NCI-H1048 (cell line): Measurements from ENCODE around the gene MSI2.

ENCODE experiments used
- DNase-seq: peaks from one replicate; lab custom pipeline; 2025; lab: John Stamatoyannopoulos, UW

MSI2 gene

DNA sequence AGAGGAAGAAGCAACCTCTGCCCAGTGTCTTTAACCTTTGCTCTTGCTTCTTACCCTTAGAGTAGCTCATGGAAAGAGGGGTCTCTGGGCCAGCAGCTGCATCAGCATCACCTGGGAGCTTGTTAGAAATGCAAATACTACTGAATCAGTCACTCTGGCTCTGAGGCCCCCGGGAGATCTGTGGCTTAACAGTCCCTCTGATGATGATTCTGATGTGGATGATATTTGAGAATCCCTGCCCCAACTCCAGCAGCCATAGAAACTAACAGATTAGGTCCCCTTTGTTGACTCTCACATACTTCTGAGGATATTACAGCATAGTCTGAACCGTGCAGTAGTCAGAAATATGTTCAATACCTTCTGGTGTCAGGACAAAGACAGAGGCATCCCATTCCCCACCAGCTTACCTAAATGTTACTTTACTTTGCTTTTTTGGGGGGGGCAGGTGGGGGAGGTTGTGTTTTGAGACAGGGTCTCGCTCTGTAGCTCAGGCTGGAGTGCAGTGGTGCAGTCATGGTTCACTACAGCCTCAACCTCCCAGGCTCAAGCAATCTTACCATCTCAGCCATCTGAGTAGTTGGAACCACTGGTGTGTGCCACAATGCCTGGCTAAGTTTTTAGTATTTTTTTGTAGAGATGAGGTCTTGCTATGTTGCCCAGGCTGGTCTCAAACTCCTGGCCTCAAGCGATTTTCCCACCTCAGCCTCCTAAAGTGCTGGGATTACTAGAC lies 268.7 kb downstream of the MSI2 start:
- DNase-seq: no peak

DNA sequence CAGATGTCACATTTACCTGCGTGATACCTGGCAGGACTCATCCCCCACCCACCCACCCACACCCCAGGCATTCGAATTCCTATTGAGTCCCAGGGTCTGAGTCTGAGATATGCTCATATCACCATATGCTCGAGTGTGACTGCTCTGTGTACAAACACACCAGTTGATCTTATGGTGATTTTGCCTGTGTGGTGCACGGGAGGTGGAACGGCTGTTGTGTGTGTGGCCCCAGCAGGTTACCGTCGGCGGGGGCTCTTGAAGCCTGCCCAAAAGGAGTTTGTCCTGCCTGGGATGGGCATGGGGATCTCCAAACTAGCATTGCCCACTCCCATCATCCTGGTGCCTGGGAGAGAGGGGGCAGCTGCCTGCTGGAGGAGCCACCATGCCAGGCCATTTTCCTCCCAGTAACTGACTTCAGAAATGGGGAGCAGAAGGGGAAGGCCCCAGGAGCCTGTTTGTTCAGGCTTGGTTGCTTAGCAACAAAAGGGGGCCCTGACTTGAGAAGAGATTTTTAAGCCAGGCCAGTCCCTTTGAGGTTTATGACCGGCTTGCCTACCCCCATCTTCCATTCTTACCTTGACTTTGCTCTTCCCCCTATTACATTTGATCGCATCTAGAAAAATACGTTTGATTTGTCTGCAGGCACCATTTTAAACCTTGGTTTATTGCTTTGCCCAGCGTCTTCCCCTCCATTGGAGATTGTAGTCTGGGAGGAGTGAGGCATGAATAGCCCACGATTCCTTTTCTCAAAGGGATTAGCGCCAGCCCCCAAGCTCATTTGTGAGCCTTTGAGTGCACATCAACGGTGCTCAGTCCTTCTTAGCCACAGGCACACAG lies 271.1 kb downstream of the MSI2 start:
- no peak for DNase-seq

DNA sequence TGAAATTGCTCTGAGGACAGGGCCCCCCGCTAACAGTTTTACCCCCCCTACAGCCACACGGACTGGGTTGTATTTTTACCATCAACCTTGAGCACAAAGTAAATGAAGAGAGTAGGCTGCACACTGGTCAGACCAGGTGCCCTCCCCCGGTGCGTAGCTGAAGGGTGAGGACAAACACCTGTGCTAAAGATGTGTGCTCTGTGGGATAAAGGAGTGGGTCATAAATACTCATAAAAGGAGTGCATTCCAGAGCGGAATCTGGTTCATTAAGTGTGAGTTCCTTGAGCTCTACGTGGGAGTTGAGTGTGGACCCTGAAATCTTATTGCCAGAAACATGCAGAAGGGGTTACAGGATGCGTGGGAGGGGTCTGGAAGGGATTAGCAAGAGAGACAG lies 271.7 kb downstream of the MSI2 start:
- DNase-seq: no peak

DNA sequence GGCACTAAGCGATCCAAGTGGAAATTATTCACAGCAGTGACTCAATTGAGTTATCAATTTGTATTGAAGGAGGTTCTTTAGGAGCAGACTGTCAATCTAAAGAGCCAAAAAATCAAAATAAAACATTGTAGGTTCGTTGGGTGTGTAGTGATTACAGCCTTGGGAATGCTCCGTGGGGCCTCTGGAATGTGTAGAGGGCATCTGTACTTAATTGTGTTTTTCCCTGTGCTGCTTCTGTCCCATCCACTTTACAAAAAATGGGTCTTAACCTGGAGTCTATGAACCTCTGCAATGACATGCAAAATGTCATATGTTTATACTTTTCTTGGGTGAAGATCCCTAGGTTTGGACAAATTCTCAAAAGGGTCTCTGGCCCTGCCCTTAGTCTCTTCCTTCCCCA lies 273.7 kb downstream of the MSI2 start:
- DNase-seq: no peak

DNA sequence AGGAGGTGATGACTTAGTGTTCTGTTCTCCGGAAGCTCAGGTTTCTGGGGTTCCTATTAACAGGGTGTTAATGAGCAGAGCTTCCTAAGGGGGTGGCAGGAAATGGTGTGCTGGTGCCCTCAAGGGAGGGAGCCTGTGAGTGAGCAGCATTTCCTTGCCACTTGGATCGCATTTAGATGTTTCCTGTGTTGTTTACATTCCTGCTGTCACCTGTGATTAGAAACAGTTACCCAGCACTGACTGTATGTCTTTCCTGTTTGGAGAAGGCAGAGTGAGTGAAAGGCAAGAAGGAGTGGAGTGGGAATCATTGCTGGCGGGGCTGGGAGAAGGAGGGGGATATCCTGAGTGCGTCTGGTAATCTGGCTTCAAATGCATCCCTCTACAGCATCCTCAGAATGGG lies 274.2 kb downstream of the MSI2 start:
- no peak for DNase-seq

DNA sequence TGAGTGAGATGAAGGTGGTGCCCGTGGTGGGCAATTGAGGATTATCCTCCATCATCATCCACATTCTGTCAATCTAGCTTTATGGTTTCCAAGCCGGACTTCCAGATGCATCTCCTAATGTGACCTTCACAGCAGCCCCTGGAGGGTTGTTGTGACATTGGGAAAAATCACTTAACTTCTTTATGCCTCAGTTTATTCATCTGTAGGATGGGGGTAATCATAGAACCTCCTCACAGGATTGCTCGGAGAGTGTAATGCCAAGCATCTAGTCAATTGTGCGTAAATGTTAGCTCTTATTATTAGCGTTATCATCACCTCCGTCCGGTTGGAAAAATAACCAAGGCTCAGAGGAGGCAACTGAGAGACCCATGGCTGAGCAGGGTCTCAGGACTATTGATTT lies 274.8 kb downstream of the MSI2 start:
- DNase-seq: no peak

DNA sequence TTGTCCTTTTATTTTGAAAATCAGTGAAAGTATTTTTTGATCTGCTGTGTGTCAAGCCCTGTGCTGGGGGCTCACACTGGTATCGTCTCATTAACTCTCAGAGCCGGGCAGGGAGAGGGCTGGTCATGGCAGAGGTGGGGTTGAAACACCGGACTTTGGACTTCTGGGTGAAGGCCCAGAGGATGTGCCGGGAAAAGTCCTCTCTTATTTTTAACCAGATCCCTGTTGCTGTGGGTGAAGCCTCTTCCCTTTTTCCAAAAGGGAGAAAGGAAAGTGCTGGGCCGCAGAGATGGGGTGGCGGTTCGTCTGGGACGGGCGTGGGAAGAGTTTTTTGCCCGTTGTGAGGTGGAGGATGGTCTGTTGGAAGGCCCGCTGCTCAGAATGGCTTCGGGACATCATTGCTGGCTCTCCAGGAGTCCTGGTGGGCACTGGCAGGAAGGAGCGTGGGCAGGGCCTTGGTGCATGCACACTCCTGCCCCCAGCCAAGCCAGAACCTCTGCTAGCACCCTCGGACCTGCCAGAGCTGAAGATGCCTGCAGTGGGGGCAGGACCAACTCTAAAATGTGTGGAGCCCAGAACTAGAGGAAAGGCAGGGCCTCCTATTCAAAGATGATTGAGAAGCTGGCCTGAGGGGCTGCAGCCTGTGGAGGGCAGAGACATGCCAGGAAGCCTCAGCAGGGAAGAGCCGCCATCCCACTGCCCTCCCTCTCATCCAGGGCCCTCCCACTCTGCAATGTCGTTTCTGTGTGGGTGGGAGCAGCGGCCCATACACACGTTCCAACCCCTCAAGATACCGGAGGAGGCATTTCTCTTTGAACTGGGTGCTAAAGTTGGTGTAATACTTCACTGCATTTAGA lies 275.6 kb downstream of the MSI2 start:
- DNase-seq: no peak

DNA sequence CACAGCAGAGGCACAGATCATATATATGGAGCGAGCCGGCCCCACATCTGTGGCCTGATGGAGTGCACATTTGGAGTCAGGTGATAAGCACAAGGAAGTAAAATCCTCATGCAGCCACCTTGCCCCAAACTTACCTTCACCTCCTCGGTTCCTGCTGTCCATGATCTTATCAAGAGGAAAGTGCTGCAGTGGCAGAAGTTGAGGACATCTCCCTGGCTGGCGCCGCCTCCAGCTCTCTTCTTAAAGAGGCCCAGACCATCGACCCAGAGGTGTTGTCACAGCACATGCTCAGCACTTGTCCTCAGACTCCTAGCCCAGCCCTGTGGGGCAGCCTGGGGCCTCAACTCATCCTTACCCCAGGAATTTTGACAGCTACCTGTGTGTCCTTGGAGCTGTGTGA lies 276.2 kb downstream of the MSI2 start:
- DNase-seq: no peak

DNA sequence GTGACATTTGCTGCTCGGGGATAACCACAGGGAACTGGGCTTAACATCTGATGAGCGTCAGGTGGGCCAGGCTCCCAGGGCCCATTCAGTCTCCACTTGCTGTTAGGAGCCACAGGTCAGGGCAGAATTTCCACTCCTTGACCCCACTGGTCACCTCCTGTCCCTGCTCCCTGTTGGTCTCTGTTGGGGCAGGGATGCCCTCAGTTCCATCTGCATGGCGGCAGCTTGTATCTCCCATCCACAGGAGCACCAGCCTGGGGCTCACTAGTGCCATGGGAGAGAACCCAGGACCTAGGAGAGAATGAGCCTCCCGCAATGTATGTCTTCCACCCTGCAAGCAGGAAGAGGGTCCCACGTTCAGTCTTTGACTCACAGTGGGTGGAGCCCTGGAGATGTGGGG lies 276.6 kb downstream of the MSI2 start:
- DNase-seq: no peak

DNA sequence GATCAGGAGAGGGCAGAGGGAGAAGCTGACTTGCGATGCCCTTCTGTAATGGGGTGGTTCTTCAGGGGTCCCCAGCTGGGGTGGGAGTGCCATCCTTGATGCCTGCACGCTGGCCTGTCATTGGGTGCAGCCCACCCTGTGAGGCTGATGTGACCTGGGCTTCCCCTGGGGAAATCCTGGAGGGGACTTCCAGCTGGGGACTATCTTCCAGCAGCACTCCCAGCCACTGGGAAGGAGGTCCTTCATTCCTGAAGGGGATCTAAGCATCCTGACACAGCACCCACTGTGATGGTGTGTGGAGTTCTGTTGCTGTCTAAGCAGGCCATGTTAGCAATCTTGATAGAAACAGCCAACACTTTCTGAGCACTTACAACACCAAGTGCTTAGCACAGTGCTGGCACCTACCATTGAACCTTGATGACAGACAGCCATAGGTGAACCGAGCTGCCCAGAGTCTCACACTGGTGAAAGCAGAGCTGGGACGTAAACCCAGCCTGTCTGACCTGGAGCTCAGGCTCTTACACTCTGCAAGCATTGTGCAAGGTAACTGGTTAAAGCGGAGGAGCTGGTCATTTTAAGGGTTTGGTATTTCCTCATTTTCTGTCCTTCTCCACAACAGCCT lies 277.5 kb downstream of the MSI2 start:
- no peak for DNase-seq

DNA sequence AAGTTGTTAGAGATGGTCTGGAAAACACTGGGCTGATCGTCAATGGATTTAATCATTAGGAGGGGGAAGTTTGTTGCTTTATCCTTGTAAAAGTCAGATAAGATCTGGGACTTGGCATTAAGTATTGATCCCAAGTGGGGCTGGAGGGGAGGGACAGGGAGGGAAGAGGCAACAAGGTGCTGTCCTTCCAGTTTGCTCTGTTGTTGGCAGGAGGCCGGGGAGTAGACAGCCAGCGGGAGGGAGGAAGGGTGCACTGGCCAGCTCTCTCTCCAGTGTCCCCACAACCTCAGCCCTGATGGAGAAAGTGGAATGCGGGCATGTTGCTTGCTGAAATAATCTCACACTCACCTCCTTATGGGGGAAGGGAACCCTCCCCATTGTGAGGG lies 278.5 kb downstream of the MSI2 start:
- DNase-seq: no peak

DNA sequence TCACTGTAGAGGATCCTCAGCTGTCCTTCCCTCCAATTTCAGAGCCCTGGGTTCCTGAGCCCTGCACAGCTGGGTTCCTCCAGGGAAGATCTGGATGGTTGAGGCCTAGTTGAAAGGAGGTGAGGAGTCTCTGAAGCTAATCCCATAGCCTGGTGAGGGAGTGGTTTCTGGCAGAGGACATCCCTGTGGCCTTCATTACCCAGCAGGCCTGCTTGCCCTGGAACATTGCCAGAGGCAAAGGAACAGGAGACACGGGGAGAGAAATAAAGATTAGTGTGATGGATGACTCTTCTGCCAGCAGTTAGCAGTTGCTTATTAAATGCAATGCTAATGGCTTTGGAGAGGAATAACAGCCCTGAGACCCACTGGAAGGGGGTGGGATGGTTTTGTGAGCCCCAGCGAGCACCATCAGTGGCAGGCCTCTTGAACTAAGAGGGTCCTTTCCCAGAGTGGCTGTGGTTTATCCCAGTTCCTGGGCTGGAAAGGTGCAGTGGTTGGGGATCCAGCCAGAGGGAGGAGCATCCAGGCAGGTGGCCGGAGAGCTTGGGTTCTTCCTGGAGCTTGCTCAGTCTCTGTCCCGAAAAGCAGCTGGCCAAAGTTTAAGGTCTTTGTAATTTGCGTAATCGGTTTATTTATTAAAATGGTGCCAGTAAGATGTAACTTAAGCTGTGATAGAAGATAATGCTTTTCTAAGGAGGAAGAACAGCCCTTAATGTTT lies 279.1 kb downstream of the MSI2 start:
- DNase-seq: no peak

DNA sequence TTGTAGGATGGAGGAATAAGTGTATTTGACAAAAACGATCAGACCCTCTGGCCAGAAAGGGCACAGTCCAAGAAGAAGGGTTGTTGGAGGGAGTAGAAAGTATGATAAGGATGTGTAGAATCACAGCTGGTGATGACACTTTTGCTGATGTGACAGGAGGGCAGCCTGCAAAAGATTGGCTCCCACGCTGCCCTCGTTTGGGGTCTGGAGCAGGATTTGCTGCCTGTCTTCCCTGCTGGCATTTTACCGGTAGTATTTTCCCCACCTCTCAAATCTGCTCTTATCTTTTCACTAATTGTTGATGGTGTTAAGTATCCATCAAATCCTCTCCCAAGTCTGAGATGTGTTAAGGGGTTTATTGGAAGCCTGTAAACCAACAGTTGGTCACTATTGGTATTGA lies 280.0 kb downstream of the MSI2 start:
- no peak for DNase-seq

DNA sequence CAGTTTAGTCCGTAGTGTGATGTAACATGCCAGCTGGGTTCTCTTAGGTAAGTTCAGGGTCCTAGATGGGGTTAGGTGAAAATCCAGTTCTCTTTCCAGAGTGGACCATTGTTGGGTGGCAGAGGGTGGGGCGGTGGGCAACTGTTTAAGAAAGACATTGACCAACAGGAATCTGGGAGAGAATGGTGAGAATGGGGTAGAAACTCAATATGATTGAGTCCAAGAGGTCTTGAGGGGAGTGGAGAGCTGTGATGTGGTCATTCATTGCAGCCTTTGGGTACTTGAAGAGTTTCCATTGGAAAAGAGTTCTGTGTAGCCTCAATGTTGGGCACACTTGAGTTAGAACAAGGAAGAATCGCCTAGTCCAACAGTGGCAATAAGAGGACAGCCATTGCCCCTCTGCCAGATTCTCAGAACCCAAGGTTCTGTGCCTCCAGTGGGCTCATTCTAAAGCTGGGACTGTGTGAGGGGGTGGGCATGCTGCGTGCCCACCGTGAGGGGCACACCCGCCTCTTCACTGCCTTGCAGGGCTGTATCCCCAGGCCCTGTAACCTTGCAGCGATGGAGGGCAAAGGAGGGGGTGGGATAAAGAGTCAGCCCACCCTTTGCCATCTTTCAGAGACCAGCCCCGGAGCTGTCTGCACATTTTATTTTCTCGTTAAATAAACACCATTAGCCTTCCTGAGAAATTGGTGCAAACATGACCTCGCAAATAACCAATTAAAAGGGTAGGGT lies 280.6 kb downstream of the MSI2 start:
- no peak for DNase-seq

DNA sequence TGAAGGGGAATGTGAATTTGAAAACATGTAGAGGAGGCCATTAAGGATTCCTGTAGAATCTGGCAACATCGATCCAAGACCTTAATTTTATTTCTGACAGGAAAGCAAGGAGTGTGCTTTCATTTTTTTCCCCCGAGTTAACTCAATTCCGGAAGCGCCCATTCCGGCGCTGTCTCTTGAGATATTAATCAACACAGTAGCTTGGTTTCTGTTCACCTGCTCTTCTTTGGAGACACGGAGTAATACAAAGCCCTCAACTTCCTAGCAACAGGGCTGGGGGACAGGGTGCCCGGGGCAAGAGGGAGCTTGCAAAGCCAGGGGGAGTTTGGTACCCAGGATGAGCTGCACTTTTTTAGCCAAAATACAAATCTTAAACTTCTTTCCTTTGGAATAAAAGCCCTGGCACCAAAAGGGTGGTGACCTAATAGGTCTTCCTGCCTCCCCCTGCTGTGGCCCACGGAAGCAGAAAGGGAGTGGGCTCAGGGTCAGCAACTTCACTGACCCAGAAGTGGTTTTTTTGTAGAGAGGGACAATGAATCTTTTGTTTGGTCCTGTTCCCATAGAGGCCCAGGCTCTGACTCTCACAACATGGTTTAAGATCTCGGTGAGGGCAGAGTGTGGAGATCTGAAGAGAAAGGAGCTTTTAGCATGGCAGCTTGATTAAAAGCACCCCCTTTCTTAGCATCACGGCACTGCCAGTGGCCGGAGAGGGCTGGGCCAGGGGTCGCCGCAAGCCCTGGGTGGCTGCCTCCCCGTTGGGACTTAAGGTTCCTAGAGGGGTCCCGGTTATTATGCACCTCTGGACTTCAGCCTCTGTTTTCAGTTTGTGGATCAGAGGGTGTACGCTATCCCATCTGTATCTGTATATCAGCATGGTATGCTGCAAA lies 281.4 kb downstream of the MSI2 start:
- no peak for DNase-seq

DNA sequence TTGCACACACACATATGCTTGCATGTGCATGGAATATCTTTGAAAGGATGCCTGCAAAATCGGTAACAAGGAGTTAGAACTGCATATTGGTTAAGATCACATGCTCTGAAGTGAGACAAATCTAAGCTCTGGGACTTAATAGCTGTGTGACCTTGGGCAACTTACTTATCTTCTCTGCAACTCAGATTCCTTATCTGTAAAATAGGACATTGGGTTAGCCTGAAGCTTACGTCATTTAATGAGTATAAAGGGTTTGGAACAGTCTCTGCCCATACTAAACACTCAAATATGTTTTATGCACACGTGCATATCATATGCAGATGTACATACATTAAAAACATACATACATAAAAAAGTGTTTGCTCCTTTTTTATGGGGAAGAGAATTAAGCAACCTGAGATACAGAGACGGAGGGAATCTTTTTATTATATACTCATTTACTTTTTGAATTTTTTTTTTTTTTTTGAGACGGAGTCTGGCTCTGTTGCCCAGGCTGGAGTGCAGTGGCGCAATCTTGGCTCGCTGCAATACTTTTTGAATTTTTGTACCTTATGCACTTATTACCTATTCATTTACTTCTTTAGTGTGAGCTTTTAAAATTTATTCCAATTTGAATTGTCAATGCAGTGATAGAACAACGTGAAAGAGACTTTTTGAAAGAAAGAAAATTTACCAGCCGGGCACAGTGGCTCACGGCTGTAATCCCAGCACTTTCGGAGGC lies 282.6 kb downstream of the MSI2 start:
- DNase-seq: no peak

DNA sequence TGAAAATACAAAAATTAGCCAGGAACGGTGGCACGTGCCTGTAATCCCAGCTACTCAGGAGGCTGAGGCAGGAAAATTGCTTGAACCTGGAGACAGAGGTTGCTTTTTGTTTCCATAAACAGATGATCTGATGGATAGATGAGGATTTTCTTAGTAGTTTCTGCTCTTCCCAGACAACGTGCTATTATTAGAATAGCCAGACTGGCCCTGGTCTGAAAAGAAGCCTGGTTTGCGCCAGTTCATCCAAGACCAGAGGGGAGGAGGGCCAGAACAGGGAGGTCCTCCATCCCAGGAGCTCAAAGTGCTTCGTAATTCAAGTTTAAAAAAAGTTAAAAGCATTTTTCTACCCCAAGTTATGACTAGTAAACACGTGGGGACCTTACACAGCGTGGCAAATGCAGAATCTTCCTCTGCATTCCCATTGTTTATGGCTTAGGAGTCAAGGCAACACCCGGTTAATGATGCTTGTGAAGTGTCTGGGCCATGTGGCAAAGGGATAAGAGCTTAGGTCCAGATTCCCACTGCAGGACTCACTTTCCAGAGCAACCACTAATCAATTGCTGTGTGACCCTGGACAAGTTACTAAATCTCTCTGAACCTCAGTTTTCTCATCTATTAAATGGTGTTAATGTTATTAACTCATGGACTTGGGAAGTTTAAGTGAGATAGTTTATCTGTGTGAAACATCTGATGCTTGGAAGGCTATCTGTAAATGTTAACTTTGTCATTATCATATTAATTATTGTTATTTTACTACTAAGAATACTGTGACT lies 283.4 kb downstream of the MSI2 start:
- DNase-seq: no peak

DNA sequence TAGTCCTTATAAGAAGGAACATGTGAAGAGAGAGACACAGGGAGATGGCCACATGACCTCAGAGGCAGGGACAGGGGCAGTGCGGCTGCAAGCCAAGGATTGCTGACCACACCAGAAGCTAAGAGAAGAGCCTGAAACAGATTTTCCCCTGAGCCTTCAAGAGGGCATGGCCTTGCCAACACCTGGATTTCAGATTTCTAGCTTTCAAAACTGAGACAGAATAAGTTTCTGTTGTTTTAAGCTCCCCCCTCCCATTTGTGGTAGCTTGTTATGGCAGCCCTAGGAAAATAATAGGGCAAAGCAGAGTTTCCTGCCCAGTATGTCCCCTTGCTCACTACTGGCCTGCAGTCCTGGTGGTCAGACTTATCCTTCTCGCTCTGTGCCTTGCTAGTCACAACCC lies 284.3 kb downstream of the MSI2 start:
- no peak for DNase-seq
